MCF 10A (cell line): ENCODE measurements around the gene OR8D2. TPM values are rescaled to one million over a fixed set of nuclear protein-coding genes. Genes with fewer than 3 reads are reported as not detected.

Experiments
- BruUV-seq: library from RNA; stranded (reverse); fragments of 400-500 nt; replicated peaks from 2 replicates; lab custom pipeline; 2021; lab: Mats Ljungman, UMichigan
- CTCF ChIA-PET: fragments of 300-600 bp; sonication (Branson Sonifier 250); formaldehyde crosslinking; extraction: SDS; loops from one replicate; lab custom pipeline; 2021; ENCODE audit warnings: antibody characterized with exemption, inconsistent platforms; lab: Yijun Ruan, JAX
- POLR2A ChIA-PET: fragments of 300-600, 350-650 bp; sonication (Branson Sonifier 250); formaldehyde crosslinking; extraction: SDS; loops from one replicate; lab custom pipeline; 2020; ENCODE audit warnings: antibody characterized with exemption, inconsistent platforms; lab: Yijun Ruan, JAX
- DNase-seq: peaks from one replicate; pipeline ENCODE4 v3.0.0-alpha.2; 2018; ENCODE audit not compliant: unreplicated experiment
- H3K27ac Mint-ChIP-seq: one replicate; pipeline ENCODE4 v1.8.0; 2022; ENCODE audit warnings: mild to moderate bottlenecking, low read depth, mixed read lengths; ENCODE audit not compliant: unreplicated experiment
- H3K27me3 Mint-ChIP-seq: one replicate; pipeline ENCODE4 v1.8.0; 2022; ENCODE audit warnings: mixed read lengths; ENCODE audit not compliant: insufficient read depth, unreplicated experiment
- H3K36me3 Mint-ChIP-seq: one replicate; pipeline ENCODE4 v1.8.0; 2022; ENCODE audit warnings: mild to moderate bottlenecking, moderate library complexity, mixed read lengths; ENCODE audit not compliant: insufficient read depth, unreplicated experiment
- H3K4me1 Mint-ChIP-seq: one replicate; pipeline ENCODE4 v1.8.0; 2022; ENCODE audit warnings: mixed read lengths; ENCODE audit not compliant: insufficient read depth, unreplicated experiment
- H3K4me3 Mint-ChIP-seq: one replicate; pipeline ENCODE4 v1.8.0; 2022; ENCODE audit warnings: mild to moderate bottlenecking, moderate library complexity, mixed read lengths; ENCODE audit not compliant: unreplicated experiment
- H3K9me3 Mint-ChIP-seq: one replicate; pipeline ENCODE4 v1.8.0; 2022; ENCODE audit warnings: mixed read lengths; ENCODE audit not compliant: unreplicated experiment
- intact Hi-C: fragments of 100-400 bp; cut with micrococcal nuclease; formaldehyde crosslinking; loops from 2 replicates; pipeline ENCODE4 v1.14.1; 2022
- total RNA-seq: library from RNA; stranded (reverse); gene quantifications from 2 replicates; pipeline ENCODE4 v1.2.3, GENCODE V29; 2022
- TF ChIP-seq, protein P1 (sequence below): fragments of 200-600 bp; IDR thresholded peaks from one replicate; pipeline ENCODE4 v1.8.0; 2022; ENCODE audit warnings: antibody characterized with exemption, mild to moderate bottlenecking; ENCODE audit not compliant: unreplicated experiment

The OR8D2 gene
- total RNA-seq, 1 experiment from 2014 or later, result not detected

- TF ChIP-seq, protein P1, sequence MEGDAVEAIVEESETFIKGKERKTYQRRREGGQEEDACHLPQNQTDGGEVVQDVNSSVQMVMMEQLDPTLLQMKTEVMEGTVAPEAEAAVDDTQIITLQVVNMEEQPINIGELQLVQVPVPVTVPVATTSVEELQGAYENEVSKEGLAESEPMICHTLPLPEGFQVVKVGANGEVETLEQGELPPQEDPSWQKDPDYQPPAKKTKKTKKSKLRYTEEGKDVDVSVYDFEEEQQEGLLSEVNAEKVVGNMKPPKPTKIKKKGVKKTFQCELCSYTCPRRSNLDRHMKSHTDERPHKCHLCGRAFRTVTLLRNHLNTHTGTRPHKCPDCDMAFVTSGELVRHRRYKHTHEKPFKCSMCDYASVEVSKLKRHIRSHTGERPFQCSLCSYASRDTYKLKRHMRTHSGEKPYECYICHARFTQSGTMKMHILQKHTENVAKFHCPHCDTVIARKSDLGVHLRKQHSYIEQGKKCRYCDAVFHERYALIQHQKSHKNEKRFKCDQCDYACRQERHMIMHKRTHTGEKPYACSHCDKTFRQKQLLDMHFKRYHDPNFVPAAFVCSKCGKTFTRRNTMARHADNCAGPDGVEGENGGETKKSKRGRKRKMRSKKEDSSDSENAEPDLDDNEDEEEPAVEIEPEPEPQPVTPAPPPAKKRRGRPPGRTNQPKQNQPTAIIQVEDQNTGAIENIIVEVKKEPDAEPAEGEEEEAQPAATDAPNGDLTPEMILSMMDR, result no peak
- Mint-ChIP-seq H3K36me3 (no peaks in the 10 kb centered on the region), H3K27ac (no peak overlapping the region), H3K4me1 (no peaks in the 10 kb centered on the region), H3K9me3 (no peaks in the 10 kb centered on the region), H3K4me3 (no peak overlapping the region), H3K27me3 (peaks cover 18% of the 10 kb centered on the region)
- CTCF ChIA-PET, result no interaction called here
- no peak for DNase-seq
- BruUV-seq, result no TSS peak
- intact Hi-C loops, result no loop called here
- POLR2A ChIA-PET, result no interaction called here
Measured at GRCh38 chr11:124296016-124296415, 24.0 kb downstream of the OR8D2 start.

DNA sequence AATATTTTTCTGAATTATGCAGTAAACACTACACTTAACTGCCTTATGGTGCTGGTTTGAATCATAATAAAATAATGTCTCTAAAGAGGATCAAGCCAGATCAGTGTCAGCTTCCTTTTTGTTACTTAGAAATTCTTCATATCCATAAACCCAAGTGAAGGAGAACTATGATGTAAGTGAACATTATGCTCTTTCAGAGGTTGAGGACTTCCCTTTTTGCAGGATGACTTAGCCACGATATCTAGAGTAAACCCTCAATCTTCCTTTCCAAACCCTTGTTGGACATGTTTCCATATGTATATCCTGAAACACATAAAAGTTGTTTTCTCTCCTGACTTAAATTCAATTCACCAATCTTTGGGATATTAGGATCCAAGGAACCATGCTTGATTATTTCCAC, 25.3 kb downstream of the OR8D2 start:
- intact Hi-C loops, result no loop called here
- ChIA-PET POLR2A (no interaction called here), CTCF (interaction anchor here (0.6 kb wide), 1 partner anchor 54 kb away, joined by 4 read pairs; no protein-coding TSS in a partner anchor)
- H3K36me3 Mint-ChIP-seq, result no peaks in the 10 kb centered on the region
- peaks cover 24% of the 10 kb centered on the region for H3K27me3 Mint-ChIP-seq
- no peak overlapping the region for H3K27ac Mint-ChIP-seq
- BruUV-seq, result no TSS peak
- H3K4me1 Mint-ChIP-seq, result no peaks in the 10 kb centered on the region
- no peak overlapping the region for H3K4me3 Mint-ChIP-seq
- no peak for DNase-seq
- TF ChIP-seq, protein P1, result no peak
- H3K9me3 Mint-ChIP-seq, result no peaks in the 10 kb centered on the region

- ChIA-PET POLR2A (no interaction called here), CTCF (no interaction called here)
- peak; percentile 84 for DNase-seq
- peaks cover 12% of the 10 kb centered on the region for H3K9me3 Mint-ChIP-seq
- no TSS peak for BruUV-seq
- no peak overlapping the region for H3K4me3 Mint-ChIP-seq
- no peaks in the 10 kb centered on the region for H3K36me3 Mint-ChIP-seq
- intact Hi-C loops, result no loop called here
- TF ChIP-seq, protein P1, result no peak
- no peak overlapping the region for H3K27ac Mint-ChIP-seq
- no peaks in the 10 kb centered on the region for H3K4me1 Mint-ChIP-seq
- peaks cover 21% of the 10 kb centered on the region for H3K27me3 Mint-ChIP-seq
Measured at GRCh38 chr11:124285610-124286344, 34.2 kb downstream of the OR8D2 start.

DNA sequence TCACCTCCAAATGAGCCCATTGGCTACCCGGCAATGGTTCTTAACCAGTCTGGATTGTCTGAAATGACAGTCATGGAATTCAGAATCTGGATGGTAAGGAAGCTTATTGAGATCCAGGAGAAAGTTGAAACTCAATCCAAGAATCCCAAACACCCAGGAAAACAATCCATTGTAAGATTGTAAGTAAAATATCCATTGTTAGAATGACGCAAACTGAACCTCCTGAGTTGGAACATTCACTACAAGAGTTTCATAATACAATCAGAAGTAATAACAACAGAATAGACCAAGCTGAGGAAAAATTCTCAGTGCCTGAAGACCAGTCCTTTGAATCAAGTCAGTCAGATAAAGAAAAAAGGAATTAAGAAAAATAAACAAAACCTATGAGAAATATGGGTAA, 41.7 kb downstream of the OR8D2 start:
- Mint-ChIP-seq H3K36me3 (no peaks in the 10 kb centered on the region), H3K4me3 (no peak overlapping the region), H3K9me3 (peaks cover 16% of the 10 kb centered on the region), H3K27ac (no peak overlapping the region), H3K27me3 (no peaks in the 10 kb centered on the region), H3K4me1 (no peaks in the 10 kb centered on the region)
- no peak for DNase-seq
- no TSS peak for BruUV-seq
- POLR2A ChIA-PET, result no interaction called here
- intact Hi-C loops, result loop anchor here (1.0 kb wide), 1 partner anchor 207 kb away; no protein-coding TSS in a partner anchor
- TF ChIP-seq, protein P1, result no peak
- CTCF ChIA-PET, result interaction anchor here (1.0 to 1.8 kb wide), 2 partner anchors 207 to 208 kb away, joined by 3 to 4 read pairs; no protein-coding TSS in a partner anchor
